HEK293T (cell line): ENCODE results near the gene PTRH1.

Experiments
- ARNT ChIP-seq: fragments of 450-650 bp; IDR thresholded peaks from 2 replicates; pipeline ENCODE4 v1.6.1; 2017; ENCODE audit warnings: mild to moderate bottlenecking
- ELF4 ChIP-seq: fragments of 450-650 bp; IDR thresholded peaks from 2 replicates; pipeline ENCODE4 v1.6.1; 2017; ENCODE audit warnings: antibody characterized with exemption
- FOXK2 ChIP-seq: fragments of 450-650 bp; IDR thresholded peaks from 2 replicates; pipeline ENCODE4 v1.6.1; 2016; ENCODE audit warnings: mild to moderate bottlenecking
- FOXM1 ChIP-seq: fragments of 450-650 bp; IDR thresholded peaks from 2 replicates; pipeline ENCODE4 v1.6.1; 2017; ENCODE audit warnings: mild to moderate bottlenecking, borderline replicate concordance
- LEF1 ChIP-seq: fragments of 450-650 bp; IDR thresholded peaks from 2 replicates; pipeline ENCODE4 v1.6.1; 2017; ENCODE audit warnings: mild to moderate bottlenecking, borderline replicate concordance
- PKNOX1 ChIP-seq: fragments of 450-650 bp; IDR thresholded peaks from 2 replicates; pipeline ENCODE4 v1.6.1; 2016
- SP1 ChIP-seq: fragments of 450-650 bp; IDR thresholded peaks from 2 replicates; pipeline ENCODE4 v1.6.1; 2017
- TARDBP ChIP-seq: fragments of 450-650 bp; IDR thresholded peaks from 2 replicates; pipeline ENCODE4 v1.6.1; 2016
- ZNF384 ChIP-seq: fragments of 450-650 bp; IDR thresholded peaks from 2 replicates; pipeline ENCODE4 v1.6.1; 2016

- TF ChIP-seq ARNT (no peak), FOXM1 (no peak), PKNOX1 (no peak), LEF1 (no peak), TARDBP (no peak), ZNF384 (no peak), SP1 (no peak), FOXK2 (no peak), ELF4 (no peak)
These were observed 17.9 kb downstream of the PTRH1 start for GRCh38 chr9:127697575-127697974.
